Measurements from ENCODE around the gene WDR37. TPM values are rescaled to one million over a fixed set of nuclear protein-coding genes. Genes with fewer than 3 reads are reported as not detected.

WDR37 gene
- polyA plus RNA-seq, 2 of the 4 experiments (the other 2 are of a cell fraction) = 5.9 to 7.1 TPM

DNA sequence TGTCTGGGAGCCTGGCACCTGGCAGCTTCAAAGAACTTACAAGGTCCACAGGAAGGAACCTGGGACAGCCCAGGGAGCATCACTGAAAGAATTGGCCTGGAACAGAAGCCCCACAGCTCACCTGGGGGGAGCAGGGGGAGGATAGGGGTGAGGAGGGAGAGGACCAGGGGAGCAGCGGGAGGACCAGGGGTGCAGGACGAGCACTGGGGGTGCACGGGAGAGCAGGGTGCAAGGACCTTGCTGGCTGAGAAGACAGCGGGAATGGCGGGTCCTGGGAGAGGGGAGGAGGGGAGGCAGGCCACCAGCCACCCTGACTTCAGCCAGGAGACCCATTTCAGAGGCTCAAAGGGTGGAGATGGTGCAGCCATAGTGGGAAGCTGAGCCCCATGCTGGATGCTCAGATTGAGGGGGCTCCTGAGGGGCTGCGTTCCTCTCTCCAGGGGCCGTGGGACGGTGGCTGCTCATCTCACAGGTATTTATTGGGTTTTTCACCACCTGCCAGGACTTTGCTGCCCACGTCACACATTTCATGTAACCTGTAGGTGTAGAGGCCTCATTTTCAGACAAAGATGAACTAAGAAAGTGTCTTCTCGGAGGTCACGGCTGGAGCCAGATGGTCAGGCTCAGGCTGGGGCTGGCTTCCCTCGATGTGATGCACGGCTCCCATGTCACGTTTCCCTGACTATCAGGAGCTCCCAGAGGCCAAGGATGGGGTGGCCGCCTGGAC is 110.1 kb downstream of the WDR37 start (continued):
- TF ChIP-seq REST (IDR thresholded peaks at IDR 0.05) = no peak

- ChIA-PET POLR2A (no interaction called here), CTCF (interaction anchor here (0.5 kb wide), 1 partner anchor 1756 kb away, joined by 3 read pairs; no protein-coding TSS in a partner anchor)
- H3K27ac ChIP-seq = no peak overlapping the region
- H3K4me2 ChIP-seq = no peak overlapping the region
- 35% methylated on average over 7 of the region's 9 CpGs for WGBS (ENCODE audit: missing lambda C conversion rate)
- DNase-seq (ENCODE audit: low read depth in 1 of 2, low spot score in 1 of 2) (no peak), ATAC-seq (no peak), FAIRE-seq (no peak)
- TF ChIP-seq EP300 (IDR thresholded peaks at IDR 0.05) = no peak
- no peak for TF ChIP-seq RFX5 (IDR thresholded peaks at IDR 0.05)
- TF ChIP-seq GATA3 (IDR thresholded peaks at IDR 0.05; ENCODE audit: borderline replicate concordance) = no peak
- TF ChIP-seq NPAS2 (CRISPR knock-in tag; IDR thresholded peaks at IDR 0.05; ENCODE audit: borderline replicate concordance) = no peak
- TF ChIP-seq, protein P1, sequence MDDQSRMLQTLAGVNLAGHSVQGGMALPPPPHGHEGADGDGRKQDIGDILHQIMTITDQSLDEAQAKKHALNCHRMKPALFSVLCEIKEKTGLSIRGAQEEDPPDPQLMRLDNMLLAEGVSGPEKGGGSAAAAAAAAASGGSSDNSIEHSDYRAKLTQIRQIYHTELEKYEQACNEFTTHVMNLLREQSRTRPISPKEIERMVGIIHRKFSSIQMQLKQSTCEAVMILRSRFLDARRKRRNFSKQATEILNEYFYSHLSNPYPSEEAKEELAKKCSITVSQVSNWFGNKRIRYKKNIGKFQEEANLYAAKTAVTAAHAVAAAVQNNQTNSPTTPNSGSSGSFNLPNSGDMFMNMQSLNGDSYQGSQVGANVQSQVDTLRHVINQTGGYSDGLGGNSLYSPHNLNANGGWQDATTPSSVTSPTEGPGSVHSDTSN (IDR thresholded peaks at IDR 0.05) = no peak
- TF ChIP-seq BHLHE40 (IDR thresholded peaks at IDR 0.05; ENCODE audit: low read depth, low read length) = no peak
- TF ChIP-seq CBX8 (IDR thresholded peaks at IDR 0.05) = no peak
- TF ChIP-seq, protein P2, sequence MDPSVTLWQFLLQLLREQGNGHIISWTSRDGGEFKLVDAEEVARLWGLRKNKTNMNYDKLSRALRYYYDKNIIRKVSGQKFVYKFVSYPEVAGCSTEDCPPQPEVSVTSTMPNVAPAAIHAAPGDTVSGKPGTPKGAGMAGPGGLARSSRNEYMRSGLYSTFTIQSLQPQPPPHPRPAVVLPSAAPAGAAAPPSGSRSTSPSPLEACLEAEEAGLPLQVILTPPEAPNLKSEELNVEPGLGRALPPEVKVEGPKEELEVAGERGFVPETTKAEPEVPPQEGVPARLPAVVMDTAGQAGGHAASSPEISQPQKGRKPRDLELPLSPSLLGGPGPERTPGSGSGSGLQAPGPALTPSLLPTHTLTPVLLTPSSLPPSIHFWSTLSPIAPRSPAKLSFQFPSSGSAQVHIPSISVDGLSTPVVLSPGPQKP (IDR thresholded peaks at IDR 0.05; ENCODE audit: low read depth, low read length) = no peak
- TF ChIP-seq SMC3 (IDR thresholded peaks at IDR 0.05) = no peak
- TF ChIP-seq ESRRA (IDR thresholded peaks at IDR 0.05; ENCODE audit: borderline replicate concordance, low read length) = no peak
- no peak for TF ChIP-seq POLR2AphosphoS2 (conservative IDR thresholded peaks at IDR 0.05; ENCODE audit: low read length)
- TF ChIP-seq ATOH8 (CRISPR knock-in tag; IDR thresholded peaks at IDR 0.05; ENCODE audit: low read depth) = no peak
- TF ChIP-seq, protein P3, sequence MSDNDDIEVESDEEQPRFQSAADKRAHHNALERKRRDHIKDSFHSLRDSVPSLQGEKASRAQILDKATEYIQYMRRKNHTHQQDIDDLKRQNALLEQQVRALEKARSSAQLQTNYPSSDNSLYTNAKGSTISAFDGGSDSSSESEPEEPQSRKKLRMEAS (IDR thresholded peaks at IDR 0.05) = no peak
- TF ChIP-seq PHF8 (IDR thresholded peaks at IDR 0.05; ENCODE audit: borderline replicate concordance, low read depth) = no peak
- no peaks in the 10 kb centered on the region for H3K9me3 ChIP-seq
- H3K4me1 ChIP-seq = no peaks in the 10 kb centered on the region
- no peak overlapping the region for H3K4me3 ChIP-seq
Measured at GRCh38 chr10:1166828-1167275, 110.7 kb downstream of the WDR37 start.

GRCh38 chr10:1168763-1169162 is 112.6 kb downstream of the WDR37 start:
- no peak overlapping the region for H3K4me2 ChIP-seq
- no peak overlapping the region for H3K27ac ChIP-seq
- CTCF ChIA-PET = no interaction called here
- no peak overlapping the region for H3K4me3 ChIP-seq
- ATAC-seq (no peak), DNase-seq (ENCODE audit: low read depth in 1 of 2, low spot score in 1 of 2) (no peak), FAIRE-seq (no peak)
- H3K4me1 ChIP-seq = no peaks in the 10 kb centered on the region
- no peak for TF ChIP-seq MYC (IDR thresholded peaks at IDR 0.05; ENCODE audit: borderline replicate concordance, low read length)
- no peak for TF ChIP-seq TP53 (CRISPR knock-in tag; IDR thresholded peaks at IDR 0.05)
- TF ChIP-seq POLR2A (IDR thresholded peaks at IDR 0.05; ENCODE audit: low read length) = no peak
- no peak for TF ChIP-seq HOXA7 (CRISPR knock-in tag; IDR thresholded peaks at IDR 0.05)
- TF ChIP-seq HDAC2 (IDR thresholded peaks at IDR 0.05) = no peak
- TF ChIP-seq ZC3H11A (IDR thresholded peaks at IDR 0.05) = no peak
- no peak for TF ChIP-seq MAZ (IDR thresholded peaks at IDR 0.05; ENCODE audit: borderline replicate concordance, low read depth, low read length)
- TF ChIP-seq RAD21 (conservative IDR thresholded peaks at IDR 0.05 in 1 of 2, IDR thresholded peaks at IDR 0.05 in 1 of 2) = no peak
- POLR2A ChIA-PET = no interaction called here
- 44% methylated on average over 11 of the region's 13 CpGs for WGBS (ENCODE audit: missing lambda C conversion rate)
- H3K9me3 ChIP-seq = no peaks in the 10 kb centered on the region
